RWPE2 (cell line): ENCODE measurements around the gene EXOC7.
"Not testable (repeated sequence)": the region's sequence is repeated elsewhere in the genome, so short reads cannot be mapped to it uniquely, and the experiment has no call there.

Source experiments
- ATAC-seq: fragments of 200-7000 bp; cut with Tn5 transposase; 3 replicates; pipeline ENCODE4 v1.9.1; 2021; ENCODE audit warnings: low read depth
- DNase-seq: peaks from one replicate; pipeline ENCODE4 v3.0.0-alpha.2; 2020; ENCODE audit warnings: low spot score
- H3K27ac ChIP-seq: fragments of 450-650 bp; 2 replicates; pipeline ENCODE4 v1.5.1; 2017; ENCODE audit warnings: mild to moderate bottlenecking; ENCODE audit not compliant: poor library complexity, severe bottlenecking
- H3K27me3 ChIP-seq: fragments of 250-450 bp; sonication (Bioruptor Pico); 2 replicates; pipeline ENCODE4 v1.5.1; 2021; ENCODE audit warnings: mild to moderate bottlenecking, moderate library complexity; ENCODE audit not compliant: insufficient read depth, poor library complexity, severe bottlenecking
- H3K36me3 ChIP-seq: fragments of 250-450 bp; sonication (Bioruptor Pico); 2 replicates; pipeline ENCODE4 v1.5.1; 2020; ENCODE audit warnings: low read depth, mild to moderate bottlenecking, moderate library complexity
- H3K4me1 ChIP-seq: fragments of 250-450 bp; sonication (Bioruptor Pico); 2 replicates; pipeline ENCODE4 v1.5.1; 2021; ENCODE audit warnings: mild to moderate bottlenecking, moderate library complexity; ENCODE audit not compliant: insufficient read depth, poor library complexity, severe bottlenecking
- H3K4me3 ChIP-seq: fragments of 250-450 bp; sonication (Bioruptor Pico); 2 replicates; pipeline ENCODE4 v1.5.1; 2021; ENCODE audit warnings: mild to moderate bottlenecking, moderate library complexity; ENCODE audit not compliant: severe bottlenecking
- H3K9me3 ChIP-seq: fragments of 250-450 bp; sonication (Bioruptor Pico); 2 replicates; pipeline ENCODE4 v1.5.1; 2021; ENCODE audit warnings: mild to moderate bottlenecking, moderate library complexity; ENCODE audit not compliant: severe bottlenecking
- TF ChIP-seq, protein P1 (sequence below): fragments of 450-650 bp; IDR thresholded peaks from one replicate; pipeline ENCODE4 v1.5.1; 2017; ENCODE audit warnings: mild to moderate bottlenecking, moderate library complexity; ENCODE audit not compliant: poor library complexity, severe bottlenecking

EXOC7 gene

GRCh38 chr17:76049836-76050537 is 53.6 kb downstream of the EXOC7 start:
- no peaks in the 10 kb centered on the region for H3K27me3 ChIP-seq
- ATAC-seq (no peak), DNase-seq (no peak)
- peaks cover 16% of the 10 kb centered on the region for H3K4me1 ChIP-seq
- no peak overlapping the region for H3K4me3 ChIP-seq
- no peak overlapping the region for H3K27ac ChIP-seq
- no peaks in the 10 kb centered on the region for H3K9me3 ChIP-seq
- H3K36me3 ChIP-seq = peaks cover 91% of the 10 kb centered on the region
- TF ChIP-seq, protein P1, sequence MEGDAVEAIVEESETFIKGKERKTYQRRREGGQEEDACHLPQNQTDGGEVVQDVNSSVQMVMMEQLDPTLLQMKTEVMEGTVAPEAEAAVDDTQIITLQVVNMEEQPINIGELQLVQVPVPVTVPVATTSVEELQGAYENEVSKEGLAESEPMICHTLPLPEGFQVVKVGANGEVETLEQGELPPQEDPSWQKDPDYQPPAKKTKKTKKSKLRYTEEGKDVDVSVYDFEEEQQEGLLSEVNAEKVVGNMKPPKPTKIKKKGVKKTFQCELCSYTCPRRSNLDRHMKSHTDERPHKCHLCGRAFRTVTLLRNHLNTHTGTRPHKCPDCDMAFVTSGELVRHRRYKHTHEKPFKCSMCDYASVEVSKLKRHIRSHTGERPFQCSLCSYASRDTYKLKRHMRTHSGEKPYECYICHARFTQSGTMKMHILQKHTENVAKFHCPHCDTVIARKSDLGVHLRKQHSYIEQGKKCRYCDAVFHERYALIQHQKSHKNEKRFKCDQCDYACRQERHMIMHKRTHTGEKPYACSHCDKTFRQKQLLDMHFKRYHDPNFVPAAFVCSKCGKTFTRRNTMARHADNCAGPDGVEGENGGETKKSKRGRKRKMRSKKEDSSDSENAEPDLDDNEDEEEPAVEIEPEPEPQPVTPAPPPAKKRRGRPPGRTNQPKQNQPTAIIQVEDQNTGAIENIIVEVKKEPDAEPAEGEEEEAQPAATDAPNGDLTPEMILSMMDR = no peak

DNA sequence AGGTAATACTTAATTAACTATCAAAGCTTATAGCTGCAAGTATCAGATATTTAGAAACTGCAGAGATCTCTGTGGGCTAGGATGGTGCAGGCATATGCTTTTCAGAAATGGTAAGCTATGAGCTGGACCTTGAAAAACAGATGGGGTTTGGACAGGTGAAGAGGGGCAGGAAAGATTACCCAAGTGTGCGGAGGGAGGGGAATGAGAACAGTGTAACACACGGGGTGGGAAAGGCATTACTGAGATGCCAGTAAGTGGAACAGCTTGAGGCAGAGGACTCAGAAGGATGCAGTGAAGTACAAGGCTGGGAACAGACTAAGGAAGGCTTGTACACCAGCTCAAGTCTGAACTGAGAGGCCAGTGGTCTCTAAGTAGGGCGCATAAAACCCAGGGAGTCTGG is 54.3 kb downstream of the EXOC7 start:
- Histone ChIP-seq H3K4me3 (no peak overlapping the region), H3K27me3 (no peaks in the 10 kb centered on the region), H3K9me3 (no peaks in the 10 kb centered on the region), H3K36me3 (peaks cover 91% of the 10 kb centered on the region), H3K27ac (no peak overlapping the region), H3K4me1 (peaks cover 10% of the 10 kb centered on the region)
- no peak for DNase-seq
- TF ChIP-seq, protein P1 = no peak
- ATAC-seq = no peak

DNA sequence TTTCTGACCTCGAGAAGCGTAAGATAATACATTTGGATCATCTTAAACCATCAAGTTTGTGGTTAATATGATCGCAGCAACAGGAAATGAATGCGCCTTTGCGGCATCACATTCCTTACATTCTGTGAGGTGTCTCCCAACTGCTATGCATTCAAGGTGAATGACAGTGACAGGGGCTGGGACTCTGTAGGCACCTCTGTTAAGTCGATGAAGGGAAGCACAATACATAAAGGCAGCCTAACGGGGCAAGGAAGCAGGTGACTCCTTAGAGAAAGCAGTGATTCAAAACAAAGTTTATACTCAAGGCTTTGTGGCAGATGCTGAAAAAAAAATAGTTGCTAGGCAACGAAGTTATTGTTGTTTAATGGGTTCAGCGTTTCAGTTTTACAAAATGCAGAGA is 54.9 kb downstream of the EXOC7 start:
- H3K4me1 ChIP-seq = peaks cover 5% of the 10 kb centered on the region
- no peak overlapping the region for H3K27ac ChIP-seq
- peaks cover 91% of the 10 kb centered on the region for H3K36me3 ChIP-seq
- ATAC-seq (no peak), DNase-seq (no peak)
- TF ChIP-seq, protein P1 = no peak
- H3K9me3 ChIP-seq = no peaks in the 10 kb centered on the region
- no peak overlapping the region for H3K4me3 ChIP-seq
- no peaks in the 10 kb centered on the region for H3K27me3 ChIP-seq

- ATAC-seq (no peak), DNase-seq (no peak)
- H3K9me3 ChIP-seq = no peaks in the 10 kb centered on the region
- no peaks in the 10 kb centered on the region for H3K4me1 ChIP-seq
- peaks cover 92% of the 10 kb centered on the region for H3K36me3 ChIP-seq
- TF ChIP-seq, protein P1 = no peak
- H3K4me3 ChIP-seq = no peak overlapping the region
- no peak overlapping the region for H3K27ac ChIP-seq
- no peaks in the 10 kb centered on the region for H3K27me3 ChIP-seq
Observed at GRCh38 chr17:76048025-76048605, 55.5 kb downstream of the EXOC7 start.

- DNase-seq = no peak
- no peaks in the 10 kb centered on the region for H3K9me3 ChIP-seq
- no peak; the same call in 2 of the 3 replicates for ATAC-seq
- TF ChIP-seq, protein P1 = no peak
- no peak overlapping the region for H3K27ac ChIP-seq
- H3K27me3 ChIP-seq = no peaks in the 10 kb centered on the region
- H3K4me3 ChIP-seq = no peak overlapping the region
- no peaks in the 10 kb centered on the region for H3K4me1 ChIP-seq
- peaks cover 97% of the 10 kb centered on the region for H3K36me3 ChIP-seq
Observed at GRCh38 chr17:76046064-76046463, 57.5 kb downstream of the EXOC7 start.

GRCh38 chr17:76044475-76045007 is 59.0 kb downstream of the EXOC7 start:
- not testable (repeated sequence) for H3K9me3 ChIP-seq, H3K4me3 ChIP-seq, DNase-seq, ATAC-seq, H3K27me3 ChIP-seq, H3K4me1 ChIP-seq, H3K27ac ChIP-seq
- peaks cover 97% of the 10 kb centered on the region for H3K36me3 ChIP-seq

- peaks cover 92% of the 10 kb centered on the region for H3K36me3 ChIP-seq
- H3K4me1 ChIP-seq, H3K9me3 ChIP-seq, H3K4me3 ChIP-seq, H3K27me3 ChIP-seq, H3K27ac ChIP-seq, ATAC-seq, DNase-seq: not testable (repeated sequence)
Observed at GRCh38 chr17:76042868-76043267, 60.7 kb downstream of the EXOC7 start.
